GM12878 (cell line): ENCODE data around the gene DOCK9. TPM values are rescaled to one million over a fixed set of nuclear protein-coding genes. Genes with fewer than 3 reads are reported as not detected.

Experiments
- ATAC-seq: fragments of 200-7000 bp; cut with Tn5 transposase; 3 replicates; pipeline ENCODE4 v1.9.1; 2020; ENCODE audit warnings: mild to moderate bottlenecking, moderate library complexity
- BruUV-seq: library from RNA; stranded (reverse); fragments of 400-500 nt; replicated peaks from 2 replicates; lab custom pipeline; 2021; lab: Mats Ljungman, UMichigan
- CTCF ChIA-PET: fragments of 300-600 bp; sonication (Branson Sonifier 250); formaldehyde crosslinking; extraction: SDS; loops from one replicate; lab custom pipeline; 2021; ENCODE audit warnings: inconsistent platforms; lab: Yijun Ruan, JAX
- POLR2A ChIA-PET: fragments of 350-600 bp; formaldehyde crosslinking; extraction: SDS; loops from one replicate; lab custom pipeline; 2021; ENCODE audit warnings: inconsistent platforms; lab: Charles Lee
- RAD21 ChIA-PET: fragments of 300-600 bp; sonication (Branson Sonifier 250); formaldehyde crosslinking; loops from one replicate; lab custom pipeline; 2023; ENCODE audit warnings: antibody characterized with exemption; ENCODE audit not compliant: unreplicated experiment; lab: Charles Lee
- SMC1A ChIA-PET: fragments of 300-600 bp; sonication (Branson Sonifier 250); formaldehyde crosslinking; loops from one replicate; lab custom pipeline; 2023; ENCODE audit not compliant: unreplicated experiment, uncharacterized antibody; lab: Charles Lee
- DNase-seq: peaks from one replicate; pipeline ENCODE4 v3.0.0-alpha.2; 2011; ENCODE audit warnings: low read depth, low spot score
- FAIRE-seq: peaks from 3 replicates; lab custom pipeline; 2011; peaks lifted over from hg19 to GRCh38; lab: Jason Lieb, UNC
- H2AFZ ChIP-seq: 2 replicates; pipeline ENCODE4 v1.6.0; 2011; ENCODE audit warnings: low read depth, low read length, control low read depth; ENCODE audit not compliant: control insufficient read depth
- H3K27ac ChIP-seq: 2 replicates; pipeline ENCODE4 v1.5.1; 2011; ENCODE audit warnings: control low read depth; ENCODE audit not compliant: control insufficient read depth, insufficient read depth
- H3K27me3 ChIP-seq, 2 experiments: replicated peaks in 1 of 2; 2 replicates each; pipeline versions ENCODE4 v1.6.0 to v1.6.1; 2011; ENCODE audit warnings: low read length in 1 of 2; ENCODE audit not compliant: control insufficient read depth in 2 of 2, insufficient read depth in 2 of 2
- H3K36me3 ChIP-seq, 2 experiments: 2 replicates each; pipeline ENCODE4 v1.5.1; 2011; ENCODE audit warnings: low read length in 1 of 2; ENCODE audit not compliant: control insufficient read depth in 2 of 2, insufficient read depth in 2 of 2
- H3K4me1 ChIP-seq: 2 replicates; pipeline ENCODE4 v1.6.1; 2011; ENCODE audit warnings: mild to moderate bottlenecking, low read length, moderate library complexity, mixed read lengths; ENCODE audit not compliant: control insufficient read depth, insufficient read depth
- H3K4me2 ChIP-seq: 2 replicates; pipeline ENCODE4 v1.6.0; 2011; ENCODE audit warnings: control low read depth; ENCODE audit not compliant: control insufficient read depth, insufficient read depth
- H3K4me3 ChIP-seq: fragments of 200-600 bp; sonication (generic); 2 replicates; pipeline ENCODE4 v1.5.1; 2016
- H3K79me2 ChIP-seq: 2 replicates; pipeline ENCODE4 v1.6.0; 2011; ENCODE audit warnings: low read length; ENCODE audit not compliant: control insufficient read depth, insufficient read depth
- H3K9ac ChIP-seq: 2 replicates; pipeline ENCODE4 v1.8.0; 2011; ENCODE audit warnings: low read length, control low read depth, mixed read lengths; ENCODE audit not compliant: control insufficient read depth, insufficient read depth
- H3K9me3 ChIP-seq: replicated peaks from 3 replicates; pipeline ENCODE4 v1.5.1; 2011; ENCODE audit warnings: mild to moderate bottlenecking, low read length; ENCODE audit not compliant: control insufficient read depth, insufficient read depth
- H4K20me1 ChIP-seq: 2 replicates; pipeline ENCODE4 v1.6.0; 2011; ENCODE audit not compliant: control insufficient read depth, insufficient read depth
- CREM ChIP-seq: IDR thresholded peaks from 2 replicates; pipeline ENCODE4 v1.6.1; 2014; ENCODE audit warnings: antibody characterized with exemption, low read depth
- EGR1 ChIP-seq, 2 experiments: IDR thresholded peaks; 1 replicate in 1 of 2; 2 replicates in 1 of 2; pipeline ENCODE4 v1.6.1; 2011 to 2012; ENCODE audit warnings: low read depth in 2 of 2, low read length in 2 of 2, borderline replicate concordance in 1 of 2, mild to moderate bottlenecking in 1 of 2, moderate library complexity in 1 of 2
- HDGF ChIP-seq: fragments of 450-650 bp; IDR thresholded peaks from 2 replicates; pipeline ENCODE4 v1.6.1; 2016; ENCODE audit warnings: antibody characterized with exemption
- IKZF2 ChIP-seq, 2 experiments: fragments of 450-650 bp; IDR thresholded peaks; 2 replicates each; pipeline ENCODE4 v1.6.1; 2017; ENCODE audit warnings: mild to moderate bottlenecking in 2 of 2, moderate library complexity in 2 of 2
- MYC ChIP-seq: IDR thresholded peaks from 2 replicates; pipeline ENCODE4 v1.6.1; 2011; ENCODE audit warnings: mild to moderate bottlenecking, low read length, moderate library complexity, inconsistent platforms; ENCODE audit not compliant: insufficient read depth, insufficient replicate concordance, insufficient read length, severe bottlenecking
- NR2C2 ChIP-seq: IDR thresholded peaks from 2 replicates; pipeline ENCODE4 v1.6.1; 2011; ENCODE audit warnings: borderline replicate concordance, low read depth; ENCODE audit not compliant: control insufficient read depth, insufficient read length
- RAD21 ChIP-seq: IDR thresholded peaks from 2 replicates; pipeline ENCODE4 v1.6.1; 2011; ENCODE audit warnings: mild to moderate bottlenecking, low read depth, low read length, moderate library complexity; ENCODE audit not compliant: insufficient read depth
- SMAD5 ChIP-seq: IDR thresholded peaks from 2 replicates; pipeline ENCODE4 v1.6.1; 2016; ENCODE audit warnings: antibody characterized with exemption, low read depth
- STAT3 ChIP-seq: IDR thresholded peaks from 2 replicates; pipeline ENCODE4 v1.6.1; 2011; ENCODE audit warnings: low read depth, low read length, improper control_type of control experiment
- SUPT20H ChIP-seq: IDR thresholded peaks from 2 replicates; pipeline ENCODE4 v1.6.1; 2011; ENCODE audit warnings: low read depth, mild to moderate bottlenecking, low read length, moderate library complexity, borderline replicate concordance; ENCODE audit not compliant: control insufficient read depth
- ZNF24 ChIP-seq: fragments of 450-650 bp; IDR thresholded peaks from 2 replicates; pipeline ENCODE4 v1.6.1; 2017; ENCODE audit warnings: antibody characterized with exemption, mild to moderate bottlenecking
- WGBS: methylation state at CpG from one replicate; pipeline ENCODE4 v1.1.6; 2016; ENCODE audit warnings: low lambda C conversion rate; ENCODE audit not compliant: insufficient replicate concordance, insufficient coverage; ENCODE audit errors: missing lambda C conversion rate; 5-methylcytosine and 5-hydroxymethylcytosine counted together
- in situ Hi-C: fragments of 300-500 bp; cut with MboI; formaldehyde crosslinking; loops from 9 replicates; pipeline ENCODE4 v1.14.3; 2018; ENCODE audit warnings: mixed read lengths
- intact Hi-C: fragments of 100-400 bp; cut with micrococcal nuclease; formaldehyde crosslinking; loops from one replicate; pipeline ENCODE4 v1.14.2; 2022; ENCODE audit not compliant: unreplicated experiment
- polyA plus RNA-seq, 11 experiments: library from polyadenylated mRNA; depleted of rRNA in 4 of 11; unstranded in 6 of 11; stranded (reverse) in 5 of 11; fragments of >200 nt; fragmentation: Nextera tagmentation in 4 of 11; fragmentation: Illumina TruSeq in 1 of 11; extraction: Ambion mirVana in 4 of 11; extraction: Trizol in 1 of 11; gene quantifications; 1 replicate in 1 of 11; 2 replicates in 10 of 11; pipeline versions ENCODE4 v1.2.1 to v1.2.3, GENCODE V29; 2011 to 2016; ENCODE audit warnings: inconsistent platforms in 2 of 11, missing spikeins in 2 of 11, low read depth in 1 of 11
- total RNA-seq, 4 experiments: library from RNA; depleted of rRNA in 3 of 4; stranded (reverse); fragments of >200 nt in 3 of 4; fragmentation: Illumina TruSeq in 1 of 4; extraction: Trizol in 1 of 4; gene quantifications; 2 replicates each; pipeline versions ENCODE4 v1.2.1 to v1.2.3, GENCODE V29; 2013 to 2021
- TF ChIP-seq, protein P1 (sequence below): fragments of 450-650 bp; formaldehyde crosslinking; IDR thresholded peaks from 2 replicates; pipeline ENCODE4 v1.5.0; 2022; ENCODE audit warnings: mild to moderate bottlenecking, missing genetic modification characterization

Gene DOCK9
- total and polyA plus RNA-seq, 10 of the 15 experiments (the other 5 are each of a cell fraction or from before 2014, with no cell fraction given): 0.09 to 2.9 (median 0.74) TPM

DNA sequence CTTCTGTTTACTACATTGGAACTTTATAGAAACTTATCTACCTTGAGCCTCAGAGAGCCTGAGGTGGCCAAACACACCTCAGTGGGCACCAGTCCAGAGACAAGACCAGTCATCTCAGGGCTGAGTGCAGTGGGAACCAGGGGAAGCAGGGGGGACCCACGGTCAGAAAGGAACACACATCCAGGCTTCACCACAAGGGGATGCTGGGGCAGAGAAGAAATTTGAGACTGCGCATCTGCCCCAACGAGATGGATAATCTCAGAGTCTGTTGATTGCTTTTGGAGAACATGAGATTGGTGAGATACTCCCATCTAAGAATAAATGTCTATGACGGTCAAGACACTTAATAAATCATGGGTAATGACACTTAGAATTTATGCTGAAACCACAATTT lies 98.7 kb downstream of the DOCK9 start:
- CTCF ChIA-PET: interaction anchor here (1.7 kb wide), 1 partner anchor 41 kb away, joined by 3 read pairs; no protein-coding TSS in a partner anchor
- Histone ChIP-seq H2AFZ (no peak overlapping the region), H3K79me2 (no peaks in the 10 kb centered on the region), H3K4me2 (no peak overlapping the region), H3K27ac (no peak overlapping the region), H3K4me1 (peaks cover 9% of the 10 kb centered on the region), H3K36me3 (no peaks in the 10 kb centered on the region), H3K4me3 (no peak overlapping the region), H3K27me3 (no peaks in the 10 kb centered on the region), H3K9ac (no peak overlapping the region), H4K20me1 (no peaks in the 10 kb centered on the region), H3K9me3 (no peaks in the 10 kb centered on the region; the same call in 2 of the 3 replicates)
- POLR2A ChIA-PET: no interaction called here
- no peak for ATAC-seq
- 70% methylated on average over 4 of the region's 4 CpGs for WGBS
- intact Hi-C loops: no loop called here
- TF ChIP-seq SUPT20H (no peak), CREM (no peak), EGR1 (IDR thresholded peaks at IDR 0.05; ENCODE audit: borderline replicate concordance in 1 of 2, low read depth in 2 of 2, low read length in 2 of 2) (no peak)
- SMC1A ChIA-PET: interaction anchor here (1.2 to 1.5 kb wide), 2 partner anchors 9 to 17 kb away, joined by 3 to 6 read pairs; no protein-coding TSS in a partner anchor
- RAD21 ChIA-PET: no interaction called here
- BruUV-seq: no TSS peak
- in situ Hi-C loops: no loop called here
- FAIRE-seq: no peak
- DNase-seq: no peak

DNA sequence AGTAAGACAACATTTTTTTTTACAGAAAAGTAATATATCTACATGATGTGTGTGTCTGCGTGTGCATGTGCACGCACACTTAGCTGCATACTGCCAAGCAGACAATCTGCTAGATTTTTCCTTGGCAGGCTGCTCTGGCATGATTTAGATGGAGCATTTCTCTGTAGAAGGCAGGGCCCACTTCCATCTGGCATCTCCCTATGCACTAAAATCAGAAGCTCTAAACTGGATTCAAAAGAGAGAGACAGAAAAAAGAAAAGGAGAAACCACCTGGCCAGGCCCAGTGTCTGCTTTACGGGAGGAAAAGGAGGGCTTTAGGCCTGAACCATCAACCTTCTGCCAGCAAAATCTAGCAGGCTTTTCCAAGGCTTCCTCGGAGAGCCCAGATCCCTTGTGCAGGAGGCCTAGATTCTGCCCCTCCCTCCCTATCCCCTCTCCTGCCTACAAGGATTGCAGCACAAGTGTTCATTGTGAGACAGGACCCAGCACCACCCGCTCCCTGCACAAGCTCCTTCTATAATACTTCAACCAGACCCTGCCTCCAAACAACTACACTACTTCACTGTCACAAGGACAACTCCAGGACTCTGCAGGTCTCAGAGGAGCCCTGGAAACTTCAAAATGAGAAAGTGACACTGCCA lies 99.3 kb downstream of the DOCK9 start:
- no peak for FAIRE-seq
- RAD21 ChIA-PET: no interaction called here
- Histone ChIP-seq H3K4me1 (peaks cover 9% of the 10 kb centered on the region), H3K4me3 (no peak overlapping the region), H2AFZ (no peak overlapping the region), H3K4me2 (no peak overlapping the region), H4K20me1 (no peaks in the 10 kb centered on the region), H3K36me3 (no peaks in the 10 kb centered on the region), H3K9me3 (no peaks in the 10 kb centered on the region; the same call in 1 of the 3 replicates), H3K27ac (no peak overlapping the region), H3K27me3 (no peaks in the 10 kb centered on the region), H3K9ac (no peak overlapping the region), H3K79me2 (no peaks in the 10 kb centered on the region)
- 74% methylated on average over 5 of the region's 5 CpGs for whole genome bisulfite sequencing
- in situ Hi-C loops: no loop called here
- CTCF ChIA-PET: interaction anchor here (1.0 to 1.7 kb wide), 2 partner anchors 9 to 40 kb away, joined by 3 to 5 read pairs; no protein-coding TSS in a partner anchor
- SMC1A ChIA-PET: interaction anchor here (1.2 to 1.5 kb wide), 2 partner anchors 9 to 18 kb away, joined by 3 to 6 read pairs; no protein-coding TSS in a partner anchor
- no TSS peak for BruUV-seq
- no peak for ATAC-seq
- no peak for DNase-seq
- POLR2A ChIA-PET: no interaction called here
- intact Hi-C loops: no loop called here
- TF ChIP-seq IKZF2 (IDR thresholded peaks at IDR 0.05) (no peak), SUPT20H (no peak), MYC (no peak), HDGF (no peak), NR2C2 (no peak), STAT3 (no peak), RAD21 (no peak), SMAD5 (no peak), ZNF24 (no peak)
- TF ChIP-seq, protein P1, sequence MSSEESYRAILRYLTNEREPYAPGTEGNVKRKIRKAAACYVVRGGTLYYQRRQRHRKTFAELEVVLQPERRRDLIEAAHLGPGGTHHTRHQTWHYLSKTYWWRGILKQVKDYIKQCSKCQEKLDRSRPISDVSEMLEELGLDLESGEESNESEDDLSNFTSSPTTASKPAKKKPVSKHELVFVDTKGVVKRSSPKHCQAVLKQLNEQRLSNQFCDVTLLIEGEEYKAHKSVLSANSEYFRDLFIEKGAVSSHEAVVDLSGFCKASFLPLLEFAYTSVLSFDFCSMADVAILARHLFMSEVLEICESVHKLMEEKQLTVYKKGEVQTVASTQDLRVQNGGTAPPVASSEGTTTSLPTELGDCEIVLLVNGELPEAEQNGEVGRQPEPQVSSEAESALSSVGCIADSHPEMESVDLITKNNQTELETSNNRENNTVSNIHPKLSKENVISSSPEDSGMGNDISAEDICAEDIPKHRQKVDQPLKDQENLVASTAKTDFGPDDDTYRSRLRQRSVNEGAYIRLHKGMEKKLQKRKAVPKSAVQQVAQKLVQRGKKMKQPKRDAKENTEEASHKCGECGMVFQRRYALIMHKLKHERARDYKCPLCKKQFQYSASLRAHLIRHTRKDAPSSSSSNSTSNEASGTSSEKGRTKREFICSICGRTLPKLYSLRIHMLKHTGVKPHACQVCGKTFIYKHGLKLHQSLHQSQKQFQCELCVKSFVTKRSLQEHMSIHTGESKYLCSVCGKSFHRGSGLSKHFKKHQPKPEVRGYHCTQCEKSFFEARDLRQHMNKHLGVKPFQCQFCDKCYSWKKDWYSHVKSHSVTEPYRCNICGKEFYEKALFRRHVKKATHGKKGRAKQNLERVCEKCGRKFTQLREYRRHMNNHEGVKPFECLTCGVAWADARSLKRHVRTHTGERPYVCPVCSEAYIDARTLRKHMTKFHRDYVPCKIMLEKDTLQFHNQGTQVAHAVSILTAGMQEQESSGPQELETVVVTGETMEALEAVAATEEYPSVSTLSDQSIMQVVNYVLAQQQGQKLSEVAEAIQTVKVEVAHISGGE (CRISPR knock-in tag): no peak
